ENCODE results near the gene TEN1. TPM values are rescaled to one million over a fixed set of nuclear protein-coding genes. Genes with fewer than 3 reads are reported as not detected.

The TEN1 gene
- total and polyA plus RNA-seq, 5 donors from 2014 or later = 17.3 to 26.1 (median 21.2) TPM

- H3K4me3 ChIP-seq (ENCODE audit: low read depth, low read length) = no peak overlapping the region
- H3K9me3 ChIP-seq (ENCODE audit: control insufficient read depth in 2 of 2, low read length in 2 of 2) = no peaks in the 10 kb centered on the region
- ATAC-seq (ENCODE audit: low read depth in 2 of 2) (no peak), DNase-seq (no peak)
- H3K4me1 ChIP-seq (ENCODE audit: control insufficient read depth, insufficient read depth, low read length, poor library complexity, severe bottlenecking) = peaks cover 11% of the 10 kb centered on the region
- no peak overlapping the region for H3K4me3 Mint-ChIP-seq
- H3K36me3 Mint-ChIP-seq = peaks cover 8% of the 10 kb centered on the region
- H3K36me3 ChIP-seq (ENCODE audit: control insufficient read depth, insufficient read depth, low read length) = peaks cover 13% of the 10 kb centered on the region
- peaks cover 0 to 1% (median 0%) of the 10 kb centered on the region in 7 donors for H3K9me3 Mint-ChIP-seq
- H3K27me3 ChIP-seq (ENCODE audit: control insufficient read depth, insufficient read depth, low read length) = no peaks in the 10 kb centered on the region
- H3K27ac ChIP-seq (ENCODE audit: insufficient read depth, low read length, poor library complexity, severe bottlenecking) = no peak overlapping the region
- H3K4me1 Mint-ChIP-seq = peaks cover 0 to 22% (median 14%) of the 10 kb centered on the region in 4 donors
- no peaks in the 10 kb centered on the region for H3K27me3 Mint-ChIP-seq
- peak overlapping the region in 1 of 3 donors; percentile 5 for H3K27ac Mint-ChIP-seq
Measured at GRCh38 chr17:75994802-75995370, 15.8 kb downstream of the TEN1 start.

- peaks cover 0 to 1% (median 0%) of the 10 kb centered on the region in 7 donors for H3K9me3 Mint-ChIP-seq
- H3K27me3 Mint-ChIP-seq = no peaks in the 10 kb centered on the region
- ATAC-seq (ENCODE audit: low read depth in 2 of 2) = no peak
- H3K4me1 Mint-ChIP-seq = peaks cover 0 to 22% (median 14%) of the 10 kb centered on the region in 4 donors
- H3K36me3 Mint-ChIP-seq = peaks cover 8% of the 10 kb centered on the region
- no peaks in the 10 kb centered on the region for H3K9me3 ChIP-seq (ENCODE audit: control insufficient read depth in 2 of 2, low read length in 2 of 2)
- peaks cover 11% of the 10 kb centered on the region for H3K4me1 ChIP-seq (ENCODE audit: control insufficient read depth, insufficient read depth, low read length, poor library complexity, severe bottlenecking)
- peak overlapping the region in 1 of 3 donors; percentile 5 for H3K27ac Mint-ChIP-seq
- peaks cover 13% of the 10 kb centered on the region for H3K36me3 ChIP-seq (ENCODE audit: control insufficient read depth, insufficient read depth, low read length)
- H3K4me3 ChIP-seq (ENCODE audit: low read depth, low read length) = no peak overlapping the region
- no peak overlapping the region for H3K4me3 Mint-ChIP-seq
- DNase-seq = no peak
- H3K27ac ChIP-seq (ENCODE audit: insufficient read depth, low read length, poor library complexity, severe bottlenecking) = no peak overlapping the region
- H3K27me3 ChIP-seq (ENCODE audit: control insufficient read depth, insufficient read depth, low read length) = no peaks in the 10 kb centered on the region
Measured at GRCh38 chr17:75995385-75995925, 16.4 kb downstream of the TEN1 start.

GRCh38 chr17:75996665-75997590 is 17.9 kb downstream of the TEN1 start:
- H3K36me3 Mint-ChIP-seq = peaks cover 8% of the 10 kb centered on the region
- Histone ChIP-seq H3K36me3 (ENCODE audit: control insufficient read depth, insufficient read depth, low read length) (peaks cover 5% of the 10 kb centered on the region), H3K4me1 (ENCODE audit: control insufficient read depth, insufficient read depth, low read length, poor library complexity, severe bottlenecking) (peaks cover 11% of the 10 kb centered on the region), H3K27ac (ENCODE audit: insufficient read depth, low read length, poor library complexity, severe bottlenecking) (peak overlapping the region; percentile 51), H3K4me3 (ENCODE audit: low read depth, low read length) (no peak overlapping the region), H3K9me3 (ENCODE audit: control insufficient read depth in 2 of 2, low read length in 2 of 2) (no peaks in the 10 kb centered on the region), H3K27me3 (ENCODE audit: control insufficient read depth, insufficient read depth, low read length) (no peaks in the 10 kb centered on the region)
- no peaks in the 10 kb centered on the region for H3K27me3 Mint-ChIP-seq
- H3K27ac Mint-ChIP-seq = peak overlapping the region; percentile 89 to 99 (median 90)
- H3K9me3 Mint-ChIP-seq = peaks cover 0 to 1% (median 0%) of the 10 kb centered on the region in 7 donors
- peak; percentile 41 to 59 for ATAC-seq (ENCODE audit: low read depth in 2 of 2)
- DNase-seq = peak in 1 of 3 donors; percentile 45
- peaks cover 0 to 22% (median 14%) of the 10 kb centered on the region in 4 donors for H3K4me1 Mint-ChIP-seq
- H3K4me3 Mint-ChIP-seq = peak overlapping the region; percentile 3 to 68 (median 64)

GRCh38 chr17:75998327-75998795 is 19.3 kb downstream of the TEN1 start:
- no peaks in the 10 kb centered on the region for H3K27me3 Mint-ChIP-seq
- no peak for ATAC-seq (ENCODE audit: low read depth in 2 of 2)
- peak overlapping the region in 1 of 4 donors; percentile 59 for H3K4me3 Mint-ChIP-seq
- peaks cover 0 to 25% (median 14%) of the 10 kb centered on the region in 4 donors for H3K4me1 Mint-ChIP-seq
- peaks cover 11% of the 10 kb centered on the region for H3K4me1 ChIP-seq (ENCODE audit: control insufficient read depth, insufficient read depth, low read length, poor library complexity, severe bottlenecking)
- H3K9me3 Mint-ChIP-seq = peaks cover 0 to 1% (median 0%) of the 10 kb centered on the region in 7 donors
- no peaks in the 10 kb centered on the region for H3K9me3 ChIP-seq (ENCODE audit: control insufficient read depth in 2 of 2, low read length in 2 of 2)
- peaks cover 2% of the 10 kb centered on the region for H3K36me3 ChIP-seq (ENCODE audit: control insufficient read depth, insufficient read depth, low read length)
- peaks cover 8% of the 10 kb centered on the region for H3K36me3 Mint-ChIP-seq
- H3K4me3 ChIP-seq (ENCODE audit: low read depth, low read length) = no peak overlapping the region
- peak overlapping the region in 1 of 3 donors; percentile 89 for H3K27ac Mint-ChIP-seq
- no peak for DNase-seq
- H3K27ac ChIP-seq (ENCODE audit: insufficient read depth, low read length, poor library complexity, severe bottlenecking) = no peak overlapping the region
- H3K27me3 ChIP-seq (ENCODE audit: control insufficient read depth, insufficient read depth, low read length) = no peaks in the 10 kb centered on the region

- Mint-ChIP-seq H3K4me1 (peaks cover 0 to 28% (median 14%) of the 10 kb centered on the region in 4 donors), H3K27me3 (no peaks in the 10 kb centered on the region), H3K4me3 (no peak overlapping the region)
Measured at GRCh38 chr17:76000016-76000754, 21.1 kb downstream of the TEN1 start.

GRCh38 chr17:76000755-76001521 is 21.9 kb downstream of the TEN1 start, which contains the start of gene CDK3:
CDK3 (plus strand) TSS chr17:76000855; CDS start chr17:76001426, 571 bp downstream.
- Histone ChIP-seq H3K4me1 (ENCODE audit: control insufficient read depth, insufficient read depth, low read length, poor library complexity, severe bottlenecking) (peaks cover 11% of the 10 kb centered on the region), H3K27ac (ENCODE audit: insufficient read depth, low read length, poor library complexity, severe bottlenecking) (no peak within 1 kb of the TSS), H3K36me3 (ENCODE audit: control insufficient read depth, insufficient read depth, low read length) (no peaks in the 10 kb centered on the region), H3K4me3 (ENCODE audit: low read depth, low read length) (no peak within 1 kb of the TSS), H3K27me3 (ENCODE audit: control insufficient read depth, insufficient read depth, low read length) (no peaks in the 10 kb centered on the region), H3K9me3 (ENCODE audit: control insufficient read depth in 2 of 2, low read length in 2 of 2) (no peaks in the 10 kb centered on the region)
- Mint-ChIP-seq H3K36me3 (peaks cover 15% of the 10 kb centered on the region), H3K4me3 (no peak within 1 kb of the TSS), H3K27me3 (no peaks in the 10 kb centered on the region), H3K9me3 (no peaks in the 10 kb centered on the region), H3K27ac (no peak within 1 kb of the TSS), H3K4me1 (peaks cover 5 to 28% (median 17%) of the 10 kb centered on the region in 4 donors)
- no peak for DNase-seq
- no peak for ATAC-seq (ENCODE audit: low read depth in 2 of 2)

More at GRCh38 chr17:76000016-76000754, 21.1 kb downstream of the TEN1 start:
- ATAC-seq (ENCODE audit: low read depth in 2 of 2) (peak; percentile 43 to 54), DNase-seq (peak; percentile 37 to 65 (median 49))
- Histone ChIP-seq H3K36me3 (ENCODE audit: control insufficient read depth, insufficient read depth, low read length) (no peaks in the 10 kb centered on the region), H3K9me3 (ENCODE audit: control insufficient read depth in 2 of 2, low read length in 2 of 2) (no peaks in the 10 kb centered on the region), H3K27ac (ENCODE audit: insufficient read depth, low read length, poor library complexity, severe bottlenecking) (no peak overlapping the region), H3K27me3 (ENCODE audit: control insufficient read depth, insufficient read depth, low read length) (no peaks in the 10 kb centered on the region), H3K4me3 (ENCODE audit: low read depth, low read length) (no peak overlapping the region), H3K4me1 (ENCODE audit: control insufficient read depth, insufficient read depth, low read length, poor library complexity, severe bottlenecking) (peaks cover 11% of the 10 kb centered on the region)
- no peak overlapping the region for H3K27ac Mint-ChIP-seq
- no peaks in the 10 kb centered on the region for H3K9me3 Mint-ChIP-seq
- H3K36me3 Mint-ChIP-seq = peaks cover 9% of the 10 kb centered on the region
